Hippocampal formation (tissue), 2 donors: ENCODE measurements around the gene MYCBPAP.

ENCODE experiments used
- DNase-seq, 2 donors: peaks; one replicate each; lab custom pipeline; 2025; lab: John Stamatoyannopoulos, UW

Gene MYCBPAP

GRCh38 chr17:50517504-50518383 is 9.5 kb downstream of the MYCBPAP start:
- no peak for DNase-seq

- no peak for DNase-seq
Observed at GRCh38 chr17:50518384-50519023, 10.3 kb downstream of the MYCBPAP start.

GRCh38 chr17:50519141-50519834 is 11.0 kb downstream of the MYCBPAP start:
- no peak for DNase-seq

GRCh38 chr17:50520483-50520882 is 12.2 kb downstream of the MYCBPAP start:
- no peak for DNase-seq

- DNase-seq, result no peak
Observed at GRCh38 chr17:50521514-50521913, 13.3 kb downstream of the MYCBPAP start.

- DNase-seq, result no peak
Observed at GRCh38 chr17:50522766-50523165, 14.5 kb downstream of the MYCBPAP start.

- DNase-seq, result no peak
Observed at GRCh38 chr17:50523208-50523607, 15.0 kb downstream of the MYCBPAP start.

- DNase-seq, result no peak
Observed at GRCh38 chr17:50524838-50525237, 16.6 kb downstream of the MYCBPAP start.

GRCh38 chr17:50527155-50527762 is 19.0 kb downstream of the MYCBPAP start:
- DNase-seq, result no peak

- DNase-seq, result no peak
Observed at GRCh38 chr17:50527949-50528474, 19.8 kb downstream of the MYCBPAP start.

GRCh38 chr17:50529849-50530248 is 21.6 kb downstream of the MYCBPAP start:
- no peak for DNase-seq

GRCh38 chr17:50531428-50532025 is 23.3 kb downstream of the MYCBPAP start:
- DNase-seq, result no peak

- DNase-seq, result no peak
Observed at GRCh38 chr17:50532452-50533024, 24.3 kb downstream of the MYCBPAP start, which contains the start of gene EPN3. Gene EPN3, plus strand, starts transcription at chr17:50532735. Its CDS starts 3,822 bp downstream, at chr17:50536557.

GRCh38 chr17:50533185-50533584 is 24.9 kb downstream of the MYCBPAP start:
- DNase-seq, result no peak

- peak in 1 of 2 donors; percentile 5 for DNase-seq
Observed at GRCh38 chr17:50533720-50534148, 25.5 kb downstream of the MYCBPAP start.

GRCh38 chr17:50534222-50534978 is 26.2 kb downstream of the MYCBPAP start:
- DNase-seq, result no peak

GRCh38 chr17:50534979-50535326 is 26.7 kb downstream of the MYCBPAP start:
- no peak for DNase-seq

- no peak for DNase-seq
Observed at GRCh38 chr17:50535407-50535806, 27.2 kb downstream of the MYCBPAP start.

- no peak for DNase-seq
Observed at GRCh38 chr17:50536683-50537646, 28.7 kb downstream of the MYCBPAP start.
